Measurements from ENCODE around the gene TLE6.

DNA sequence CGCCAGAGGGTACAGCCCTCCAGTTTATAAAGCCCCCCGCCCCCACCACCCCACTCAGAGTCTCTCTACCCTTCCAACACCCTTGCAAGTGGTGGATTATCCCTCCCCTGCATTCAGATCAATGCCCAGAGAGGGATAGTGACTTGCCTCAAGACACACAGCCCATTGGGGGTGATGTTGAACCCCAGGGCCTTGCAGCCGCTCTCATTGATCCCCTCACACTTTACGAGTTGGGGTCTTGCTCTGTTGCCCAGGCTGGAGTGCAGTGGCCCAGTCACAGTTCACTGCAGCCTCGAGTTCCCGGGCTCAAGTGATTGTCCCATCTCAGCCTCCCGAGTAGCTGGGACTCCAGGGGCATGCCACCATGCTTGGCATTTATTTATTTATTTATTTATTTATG is 40.6 kb downstream of the TLE6 start:
- TF ChIP-seq, protein P1, sequence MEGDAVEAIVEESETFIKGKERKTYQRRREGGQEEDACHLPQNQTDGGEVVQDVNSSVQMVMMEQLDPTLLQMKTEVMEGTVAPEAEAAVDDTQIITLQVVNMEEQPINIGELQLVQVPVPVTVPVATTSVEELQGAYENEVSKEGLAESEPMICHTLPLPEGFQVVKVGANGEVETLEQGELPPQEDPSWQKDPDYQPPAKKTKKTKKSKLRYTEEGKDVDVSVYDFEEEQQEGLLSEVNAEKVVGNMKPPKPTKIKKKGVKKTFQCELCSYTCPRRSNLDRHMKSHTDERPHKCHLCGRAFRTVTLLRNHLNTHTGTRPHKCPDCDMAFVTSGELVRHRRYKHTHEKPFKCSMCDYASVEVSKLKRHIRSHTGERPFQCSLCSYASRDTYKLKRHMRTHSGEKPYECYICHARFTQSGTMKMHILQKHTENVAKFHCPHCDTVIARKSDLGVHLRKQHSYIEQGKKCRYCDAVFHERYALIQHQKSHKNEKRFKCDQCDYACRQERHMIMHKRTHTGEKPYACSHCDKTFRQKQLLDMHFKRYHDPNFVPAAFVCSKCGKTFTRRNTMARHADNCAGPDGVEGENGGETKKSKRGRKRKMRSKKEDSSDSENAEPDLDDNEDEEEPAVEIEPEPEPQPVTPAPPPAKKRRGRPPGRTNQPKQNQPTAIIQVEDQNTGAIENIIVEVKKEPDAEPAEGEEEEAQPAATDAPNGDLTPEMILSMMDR (conservative IDR thresholded peaks at IDR 0.05), result no peak
- no peak for TF ChIP-seq EZH2 (IDR thresholded peaks at IDR 0.05; ENCODE audit: low read depth)

Data from PC-9 (cell line).